Measurements from ENCODE around the gene USP37.
"Not testable (repeated sequence)": the region's sequence is repeated elsewhere in the genome, so short reads cannot be mapped to it uniquely, and the experiment has no call there.

The USP37 gene

DNA sequence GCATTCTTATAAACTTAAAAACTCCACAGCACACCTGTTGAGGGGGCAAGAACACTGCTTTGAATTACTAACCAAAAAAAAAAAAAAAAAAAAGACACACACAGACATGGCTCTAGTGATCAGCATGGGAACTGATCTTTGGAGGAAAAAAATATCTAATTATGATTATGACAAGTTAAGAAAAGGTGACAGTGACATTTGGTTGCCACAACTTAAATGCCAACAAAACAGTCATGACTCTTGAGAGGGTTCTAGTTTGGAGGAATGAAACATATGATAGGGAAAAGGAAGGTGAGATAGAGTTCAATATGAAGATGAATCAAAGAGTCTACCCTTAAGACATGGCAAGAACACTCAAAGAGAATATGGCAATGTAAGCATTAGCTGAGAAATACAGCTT, 20.6 kb downstream of the USP37 start:
- no peak for DNase-seq

DNA sequence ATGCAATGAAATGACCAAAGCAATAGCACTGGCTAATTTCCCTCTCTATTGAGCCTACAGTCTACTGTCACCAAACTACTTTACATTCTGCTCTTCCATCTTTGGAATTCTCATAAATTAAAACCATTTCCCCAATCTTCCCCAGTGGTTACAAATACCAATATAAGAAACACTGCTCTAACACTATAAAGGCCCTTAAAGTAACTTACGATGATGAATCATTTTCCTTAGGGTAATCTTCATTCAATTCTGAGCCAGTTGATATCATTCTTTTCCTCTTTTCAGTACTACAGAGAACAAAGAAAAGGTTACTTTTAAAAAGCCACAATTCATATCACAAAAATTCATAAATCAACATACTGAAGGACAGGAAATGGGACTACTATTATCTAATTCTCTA, 22.1 kb downstream of the USP37 start:
- no peak for DNase-seq

DNA sequence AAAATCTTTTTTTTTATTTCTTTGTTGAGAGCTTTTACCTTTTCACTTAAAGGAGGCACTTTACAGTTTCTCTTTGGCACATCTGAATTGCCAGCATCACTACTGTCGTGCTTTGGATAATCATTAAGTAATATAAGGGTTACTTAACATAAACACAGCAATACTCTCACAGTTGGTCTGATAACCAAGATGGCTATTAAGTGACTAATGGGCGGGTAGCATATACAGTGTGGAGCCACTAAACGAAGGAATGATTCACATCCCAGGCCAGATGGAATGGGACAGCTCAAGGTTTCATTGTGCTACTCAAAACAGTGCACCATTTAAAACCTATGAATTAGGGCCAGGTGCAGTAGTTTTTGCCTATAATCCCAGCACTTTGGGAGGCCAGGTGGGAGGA, 28.1 kb downstream of the USP37 start:
- DNase-seq, result no peak

DNA sequence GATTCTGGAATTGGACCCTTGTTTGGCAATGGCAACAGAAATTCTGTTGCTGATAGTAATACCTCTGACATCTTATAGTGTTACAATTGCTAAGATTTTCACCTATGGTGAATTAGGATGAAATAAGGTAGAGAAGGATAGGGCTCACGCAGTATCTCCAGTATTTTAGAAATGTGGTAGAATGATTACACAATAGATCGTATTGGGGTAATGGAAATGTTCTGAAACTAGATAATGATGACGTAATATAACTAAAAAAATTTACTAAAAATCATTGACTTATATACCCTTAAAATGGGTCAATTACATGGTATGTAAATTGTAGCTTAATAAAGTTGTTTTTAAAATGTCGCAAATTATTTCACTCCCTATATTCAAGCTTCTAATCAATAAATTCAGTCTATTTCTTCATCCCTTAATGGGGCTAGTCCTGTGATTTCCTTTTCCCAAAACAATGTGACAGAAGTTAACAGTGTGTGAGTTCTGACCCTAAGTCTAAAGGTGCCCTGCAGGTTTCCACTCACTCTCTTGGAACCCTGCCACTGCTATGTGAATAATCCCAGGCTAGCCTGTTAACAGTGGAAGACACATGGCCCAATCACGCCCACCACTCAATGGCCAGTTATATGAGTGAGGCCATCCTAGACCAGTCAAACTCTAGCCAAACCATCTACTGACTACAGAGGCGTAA, 31.2 kb downstream of the USP37 start:
- DNase-seq, result peak; percentile 9

DNA sequence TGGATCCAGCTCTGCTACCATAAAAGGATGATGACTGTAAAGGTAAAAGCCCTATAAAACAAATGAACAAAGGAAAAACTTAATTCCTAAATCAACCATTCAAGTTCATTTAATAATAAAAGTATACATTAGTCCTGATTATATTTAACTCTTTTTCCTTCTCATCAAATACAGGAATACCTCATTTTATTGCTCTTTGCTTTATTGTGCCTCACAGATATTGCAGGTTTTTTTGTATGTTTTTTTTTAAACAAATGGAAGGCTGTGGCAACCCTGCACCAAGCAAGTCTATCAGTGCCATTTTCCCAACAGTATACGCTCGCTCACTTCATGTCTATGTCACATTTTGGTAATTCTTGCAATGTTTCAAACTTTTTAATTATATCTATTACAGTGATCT, 38.2 kb downstream of the USP37 start:
- no peak for DNase-seq

DNA sequence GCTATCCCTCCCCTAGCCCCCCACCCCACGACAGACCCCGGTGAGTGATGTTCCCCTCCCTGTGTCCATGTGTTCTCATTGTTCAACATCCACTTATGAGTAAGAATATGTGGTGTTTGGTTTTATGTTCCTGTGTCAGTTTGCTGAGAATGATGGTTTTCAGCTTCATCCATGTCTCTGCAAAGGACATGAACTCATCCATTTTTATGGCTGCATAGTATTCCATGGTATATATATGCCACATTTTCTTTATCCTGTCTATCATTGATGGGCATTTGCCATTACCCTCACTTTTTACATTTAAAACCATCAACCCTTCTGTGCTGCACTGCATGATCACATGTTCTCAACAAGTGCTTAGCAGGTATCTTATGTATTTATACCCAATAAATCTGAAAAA, 39.7 kb downstream of the USP37 start:
- DNase-seq, result not testable (repeated sequence)

DNA sequence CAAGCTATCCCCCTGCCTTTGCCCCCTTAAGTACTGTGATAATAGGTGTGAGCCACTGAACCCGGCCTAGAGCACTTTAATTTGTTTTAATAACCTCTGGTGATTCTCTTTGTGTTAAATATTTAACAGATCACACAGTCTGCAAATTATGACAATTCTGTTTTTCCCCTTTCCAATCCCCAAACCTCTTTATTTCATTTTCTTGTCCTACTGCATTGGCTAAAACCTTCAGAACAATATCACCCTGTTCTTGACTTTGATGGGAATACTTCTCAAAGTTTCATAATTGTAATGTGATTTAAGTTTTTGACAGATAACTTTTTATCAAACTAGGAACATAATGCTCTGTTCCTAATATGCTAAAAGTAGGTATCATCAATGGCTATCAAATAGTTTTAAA, 44.5 kb downstream of the USP37 start:
- DNase-seq, result no peak

DNA sequence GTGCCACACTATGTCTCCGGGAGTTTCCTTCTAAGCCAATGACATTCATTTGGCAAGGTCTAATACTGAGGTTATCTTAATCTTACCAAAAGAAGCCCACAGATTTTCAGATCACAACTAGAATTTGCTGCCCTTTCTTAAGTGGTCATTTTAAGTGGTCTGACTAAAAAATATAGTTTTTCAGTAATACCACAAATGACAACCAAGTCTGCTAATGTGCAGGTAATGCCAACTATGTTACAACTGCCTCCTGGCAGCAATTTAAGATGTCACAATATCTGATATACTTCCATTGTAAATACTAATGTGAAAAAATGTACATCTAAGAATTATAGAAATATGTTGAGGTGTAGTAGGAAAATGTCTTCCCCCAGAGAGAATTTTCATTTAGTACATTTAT, 49.3 kb downstream of the USP37 start:
- DNase-seq, result no peak

DNA sequence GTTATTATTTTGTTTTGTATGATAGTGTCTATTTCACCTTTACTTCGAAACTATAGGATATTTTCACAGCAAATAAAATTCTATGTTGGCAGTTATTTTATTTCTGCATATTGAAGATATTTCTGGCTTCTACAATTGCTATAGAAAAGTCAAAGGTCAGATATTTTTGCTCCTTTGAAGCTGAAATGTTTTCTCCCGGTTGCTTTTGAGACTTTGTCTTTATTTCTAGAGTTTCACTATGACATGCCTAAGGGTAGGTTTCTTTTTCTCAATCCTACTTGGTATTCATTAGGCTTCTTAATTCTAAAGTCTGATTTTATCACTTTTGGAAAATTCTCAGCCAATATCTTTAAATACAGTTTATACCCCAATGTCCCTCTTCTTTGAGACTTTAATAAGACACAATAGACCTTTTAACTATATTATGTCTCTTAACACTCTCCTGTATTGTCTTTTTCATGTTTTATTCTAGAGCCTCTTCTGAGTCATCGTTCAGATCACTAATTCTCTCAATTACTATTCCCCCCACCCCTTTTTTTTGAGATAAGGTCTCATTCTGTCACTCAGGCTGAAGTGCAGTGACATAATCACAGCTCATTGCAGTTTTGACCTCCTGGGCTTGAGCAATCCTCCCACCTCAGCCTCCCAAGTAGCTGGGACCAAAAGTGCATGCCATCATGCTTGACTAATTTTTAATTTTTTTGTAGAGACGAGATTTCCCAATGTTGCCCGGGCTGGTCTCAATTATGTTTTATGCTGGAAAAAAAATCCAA, 50.5 kb downstream of the USP37 start:
- no peak for DNase-seq

DNA sequence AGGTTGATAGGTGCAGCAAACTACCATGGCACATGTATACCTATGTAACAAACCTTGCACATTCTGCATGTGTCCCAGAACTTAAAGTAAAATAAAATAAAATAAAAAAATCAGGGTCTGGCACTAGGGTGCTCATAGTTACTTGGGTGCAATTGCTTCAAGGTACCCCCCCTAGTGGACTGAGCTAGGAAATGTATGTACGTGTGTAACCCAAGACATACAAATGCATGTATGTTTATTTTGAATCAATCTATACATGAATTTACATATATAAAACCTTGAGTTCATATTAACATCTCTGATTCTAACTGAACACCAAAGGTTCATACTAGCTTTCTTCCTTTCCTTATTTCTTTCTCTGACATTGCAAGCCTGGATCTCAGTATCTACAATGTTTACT, 51.5 kb downstream of the USP37 start:
- peak; percentile 21 for DNase-seq

DNA sequence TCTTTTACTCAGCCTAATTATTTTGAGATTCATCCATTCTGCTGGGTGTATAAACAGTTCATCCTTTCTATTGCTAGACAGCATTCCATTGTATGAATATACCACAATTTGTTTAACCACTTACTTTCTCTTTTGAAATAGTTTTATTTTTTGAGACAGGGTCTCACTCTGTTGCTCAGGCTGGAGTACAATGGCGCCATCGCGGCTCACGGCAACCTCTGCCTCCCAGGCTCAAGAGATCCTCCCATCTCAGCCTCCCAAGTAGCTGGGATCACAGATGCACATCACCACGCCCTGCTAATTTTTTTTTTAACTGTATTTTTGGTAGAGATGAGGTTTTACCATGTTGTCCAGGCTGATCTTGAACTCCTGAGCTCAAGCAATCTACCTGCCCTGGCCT, 54.5 kb downstream of the USP37 start:
- no peak for DNase-seq

DNA sequence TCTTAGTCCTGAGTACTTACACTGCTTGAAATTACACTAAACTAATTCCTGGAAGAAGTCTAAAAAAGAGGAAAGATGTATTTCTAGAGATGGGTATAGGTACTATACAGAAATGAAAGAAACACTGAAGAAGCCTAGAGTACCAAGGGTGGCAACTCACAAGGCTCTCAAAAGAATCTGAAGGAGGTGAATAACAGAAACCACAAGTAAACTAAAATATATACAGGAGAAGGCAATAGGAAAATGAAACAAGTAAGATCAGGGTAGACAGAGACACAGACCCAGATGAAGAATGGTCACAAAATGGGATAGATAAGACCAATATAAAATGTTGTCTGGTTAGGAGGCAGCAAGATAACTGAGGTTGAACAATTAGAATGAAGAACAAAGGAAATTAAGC, 59.9 kb downstream of the USP37 start:
- no peak for DNase-seq

DNA sequence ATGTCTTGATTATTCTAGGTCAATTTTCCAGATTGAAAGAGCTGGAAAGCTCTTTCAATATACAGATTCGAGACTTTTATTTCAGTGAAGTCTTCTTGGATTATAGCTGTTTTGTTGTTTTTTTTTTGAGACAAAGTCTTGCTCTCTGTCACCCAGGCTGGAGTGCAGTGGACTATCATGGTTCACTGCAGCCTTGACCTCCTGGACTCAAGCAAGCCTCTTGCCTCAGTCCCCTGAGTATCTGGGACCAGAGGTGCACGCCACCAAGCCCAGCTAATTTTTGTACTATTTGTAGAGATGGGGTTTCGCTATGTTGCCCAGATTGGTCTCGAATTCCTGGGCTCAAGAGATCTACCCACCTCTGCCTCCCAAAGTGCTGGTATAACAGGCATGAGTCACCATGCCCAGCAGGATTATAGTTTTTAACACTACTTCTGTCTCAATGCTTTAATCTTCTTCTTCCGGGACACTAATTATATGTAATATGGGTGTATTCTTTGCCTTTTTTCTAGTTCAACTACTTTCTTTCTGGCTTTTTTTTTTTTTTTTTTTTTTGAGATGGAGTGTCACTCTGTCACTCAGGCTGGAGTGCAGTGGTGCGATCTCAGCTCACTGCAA, 62.3 kb downstream of the USP37 start:
- DNase-seq, result no peak

DNA sequence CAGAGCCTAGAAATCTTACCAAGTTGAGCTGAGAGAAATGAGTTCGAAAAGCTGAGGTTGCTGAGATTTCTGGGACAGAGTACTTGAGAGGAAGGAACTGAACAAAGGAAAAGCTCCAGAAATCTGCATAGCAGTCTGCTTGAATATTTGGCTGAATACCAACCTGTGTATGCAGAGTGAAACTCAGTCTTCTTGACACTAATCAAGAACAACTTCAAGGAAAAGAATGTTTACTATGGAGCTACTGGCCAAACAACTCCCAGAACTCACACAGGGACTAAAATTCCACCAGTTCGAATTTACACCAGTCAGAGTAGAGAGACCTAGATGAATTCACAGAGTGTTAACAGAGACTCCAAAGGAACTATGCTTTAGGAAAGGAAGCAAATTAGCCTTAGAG, 66.5 kb downstream of the USP37 start:
- DNase-seq, result no peak

DNA sequence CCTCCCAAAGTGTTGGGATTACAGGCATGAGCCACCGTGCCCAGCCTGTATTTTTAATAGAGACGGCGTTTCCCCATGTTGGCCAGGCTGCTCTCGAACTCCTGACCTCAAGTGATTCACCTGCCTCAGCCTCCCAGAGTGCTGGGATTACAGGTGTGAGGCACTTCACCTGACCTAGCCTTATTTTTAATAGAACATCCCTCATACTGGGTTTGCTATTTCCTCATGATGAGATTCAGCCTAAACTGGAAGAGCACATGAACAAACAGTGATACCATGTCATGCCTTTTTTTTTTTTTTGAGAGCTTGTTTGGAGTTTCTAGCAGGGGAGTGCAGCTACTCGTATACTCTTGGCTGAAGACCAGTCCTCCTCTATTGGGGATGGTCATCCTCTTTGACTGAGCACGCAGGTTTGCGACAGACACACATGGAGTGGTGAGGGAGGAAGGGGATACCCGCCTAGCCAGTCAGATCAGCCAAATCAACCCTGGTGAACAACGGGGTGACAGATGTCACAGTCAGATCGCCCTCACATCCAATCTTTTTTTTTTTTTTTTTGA, 67.6 kb downstream of the USP37 start:
- DNase-seq, result no peak

DNA sequence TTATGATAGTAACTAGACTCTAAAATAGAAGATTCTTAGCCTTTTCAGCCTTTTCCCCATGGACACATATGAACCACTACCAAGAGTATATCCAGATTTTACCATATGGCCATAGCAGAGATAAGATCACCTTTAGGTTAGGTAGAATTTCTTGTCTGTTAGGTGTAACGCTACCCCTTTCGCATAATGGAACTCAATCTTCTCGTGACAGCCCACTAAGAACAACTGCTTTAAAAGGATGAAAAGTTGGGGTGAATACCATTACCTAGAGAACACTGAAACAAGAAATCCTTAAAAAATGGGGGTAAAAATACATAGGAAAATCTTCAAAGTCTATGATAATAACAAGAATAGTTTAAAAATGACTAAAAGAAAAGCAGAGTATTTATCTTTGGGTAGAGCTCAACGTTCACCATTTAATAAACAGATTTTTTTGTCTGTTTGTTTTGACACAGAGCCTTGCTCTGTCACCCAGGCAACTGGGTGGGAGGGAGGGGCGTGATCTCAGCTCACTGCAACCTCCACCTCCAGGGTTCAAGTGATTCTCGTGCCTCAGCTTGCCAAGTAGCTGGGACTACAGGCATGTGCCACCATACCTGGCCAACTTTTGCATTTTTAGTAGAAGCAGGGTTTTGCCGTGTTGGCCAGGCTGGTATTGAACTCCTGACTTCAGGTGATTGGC, 82.0 kb downstream of the USP37 start:
- no peak for DNase-seq

DNA sequence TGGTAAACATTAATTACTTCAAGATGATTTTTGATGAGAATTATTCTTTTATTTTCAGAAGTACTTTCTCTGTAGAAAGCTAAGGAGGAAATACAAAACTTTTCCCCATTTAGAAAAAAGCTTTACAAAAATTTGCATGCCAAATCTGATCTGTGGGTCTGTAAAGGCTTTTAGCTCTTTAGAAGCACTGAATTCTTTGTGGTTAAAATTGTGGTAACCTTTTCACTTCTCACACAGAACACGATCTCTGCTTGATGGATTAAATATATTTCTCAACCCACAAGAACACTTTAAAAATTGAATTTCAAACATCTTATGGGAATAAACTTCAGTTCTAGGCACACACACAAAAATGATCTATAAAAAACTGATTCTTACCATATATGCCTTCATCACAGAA, 85.5 kb downstream of the USP37 start:
- no peak for DNase-seq

DNA sequence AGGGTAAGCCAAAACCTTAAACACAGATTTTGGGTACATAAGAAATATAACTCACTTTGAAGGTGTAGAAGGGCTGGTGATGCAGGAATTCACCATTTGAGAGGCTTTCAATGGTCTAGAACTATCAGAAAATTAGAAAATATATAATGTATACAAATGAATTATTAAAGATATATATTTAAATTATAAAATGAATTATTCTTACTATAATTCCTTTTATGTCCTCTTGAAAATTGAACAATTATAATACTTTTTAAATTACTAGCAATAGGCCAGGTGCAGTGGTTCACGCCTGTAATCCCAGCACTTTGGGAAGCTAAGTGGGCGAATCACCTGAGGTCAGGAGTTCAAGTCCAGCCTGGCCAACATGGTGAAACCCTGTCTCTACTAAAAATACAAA, 88.6 kb downstream of the USP37 start:
- no peak for DNase-seq

DNA sequence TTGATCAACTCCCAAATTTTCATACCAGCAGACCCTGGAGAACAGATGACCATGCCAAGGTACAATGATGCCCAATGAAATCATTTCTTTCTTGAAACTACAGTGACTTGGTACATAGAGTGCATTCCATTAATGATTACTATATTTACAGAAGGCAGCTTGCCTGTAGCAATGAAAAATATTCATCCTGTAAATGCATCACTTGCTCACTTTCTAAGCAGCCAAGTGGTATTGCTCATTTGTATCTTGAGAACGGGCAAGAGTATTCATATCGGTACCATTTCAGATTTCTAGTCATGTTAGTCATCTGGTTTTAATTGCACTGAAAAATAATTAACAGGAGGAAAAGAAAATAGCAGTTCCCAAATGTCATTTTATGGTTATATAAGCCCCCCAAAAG, 89.6 kb downstream of the USP37 start:
- no peak for DNase-seq

DNA sequence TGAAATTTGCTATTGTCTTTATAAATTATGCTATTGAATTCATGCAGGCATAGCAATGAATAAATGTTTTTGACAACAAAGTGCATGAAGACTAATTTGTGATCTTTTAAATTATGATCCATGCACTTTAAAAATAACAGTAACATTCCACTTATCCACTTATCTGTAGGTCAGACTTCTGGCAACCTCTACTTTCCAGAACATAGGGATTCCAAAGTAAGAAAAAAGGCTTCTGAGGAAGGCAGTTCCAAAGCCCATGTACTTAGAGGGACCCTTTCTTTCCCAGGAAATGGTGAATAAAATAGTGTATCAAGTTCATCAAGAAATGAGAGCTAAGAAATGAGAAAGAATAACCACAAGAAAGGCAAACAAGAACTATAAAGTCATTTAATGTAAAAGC, 90.9 kb downstream of the USP37 start:
- no peak for DNase-seq

DNA sequence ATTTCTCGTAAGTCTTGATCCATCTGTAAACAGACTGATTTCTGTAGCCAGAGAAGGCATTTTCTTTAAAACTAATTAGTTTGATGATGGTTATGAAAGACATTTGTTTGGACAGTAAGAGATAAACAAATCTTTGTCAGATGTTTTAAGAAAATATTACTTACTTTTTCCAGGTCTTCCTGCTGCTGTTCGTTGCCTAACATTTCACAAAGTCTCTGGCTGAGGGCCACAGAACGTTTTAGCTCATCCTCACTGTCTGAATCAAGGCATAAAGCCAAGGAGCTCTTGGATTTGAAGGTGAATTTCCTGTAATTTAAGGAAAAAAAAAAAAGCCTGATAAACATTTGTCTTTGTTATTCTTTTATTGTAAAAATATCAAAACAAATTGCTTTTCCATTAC, 91.5 kb downstream of the USP37 start:
- no peak for DNase-seq

DNA sequence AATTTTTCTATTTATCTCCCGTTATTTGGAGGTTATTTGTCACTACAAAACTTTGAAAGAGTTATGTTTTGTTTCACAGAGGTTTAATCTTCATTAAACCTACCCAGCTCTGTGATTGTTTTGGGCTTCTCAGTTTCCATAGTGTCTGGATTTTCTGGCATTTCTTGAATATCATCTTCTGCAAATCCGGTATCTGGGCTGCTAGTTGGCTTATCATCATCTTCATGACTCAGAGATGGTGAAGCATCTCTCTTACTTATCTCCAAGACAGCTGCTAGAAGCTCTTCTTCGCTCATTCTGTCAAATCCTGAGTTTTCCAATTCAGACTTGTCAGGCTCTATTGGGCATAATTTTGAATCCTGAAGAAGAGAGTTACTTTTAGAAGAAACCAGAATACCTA, 93.6 kb downstream of the USP37 start:
- no peak for DNase-seq

DNA sequence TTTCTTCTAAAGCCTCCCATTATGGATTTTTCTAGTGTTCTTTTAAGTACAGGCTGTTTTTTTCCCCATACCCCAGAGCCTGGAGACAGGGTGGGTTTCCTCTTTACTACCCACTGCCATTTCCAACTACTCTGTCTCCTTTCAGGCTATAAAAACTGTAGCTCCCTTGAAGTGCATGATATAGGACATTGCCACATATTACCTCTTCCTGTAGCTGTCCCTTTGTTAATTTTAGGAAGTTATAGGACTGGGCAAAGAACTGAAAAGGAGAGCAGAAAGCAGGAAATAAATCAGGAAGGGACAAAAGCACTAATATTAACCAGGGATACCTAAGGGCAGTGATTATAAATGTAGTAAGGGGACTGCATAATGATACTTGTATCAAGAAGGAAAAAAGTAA, 95.2 kb downstream of the USP37 start:
- DNase-seq, result no peak

DNA sequence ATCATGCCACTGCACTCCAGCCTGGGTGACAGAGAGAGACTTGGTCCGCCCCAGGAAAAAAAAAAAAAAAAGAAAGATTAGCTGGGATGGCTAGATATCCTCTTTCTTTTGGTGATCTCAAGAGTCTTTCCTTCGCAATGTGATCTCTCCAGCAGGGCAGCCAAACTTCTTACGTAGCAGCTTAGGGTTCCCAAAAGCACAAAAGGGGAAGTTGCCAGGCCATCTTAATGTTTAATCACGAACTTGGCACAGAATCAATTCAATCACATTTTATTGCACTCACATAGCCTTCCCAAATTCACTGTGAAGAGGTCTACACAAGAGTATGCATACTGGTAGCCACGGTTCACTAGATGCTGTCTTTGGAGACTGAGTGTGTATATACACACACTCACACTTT, 96.2 kb downstream of the USP37 start:
- no peak for DNase-seq
